ENCODE results near the gene MAMDC2.

The MAMDC2 gene

GRCh38 chr9:70123695-70124094 lies 80.0 kb downstream of the MAMDC2 start:
- no peak for DNase-seq
- H2AFZ ChIP-seq (ENCODE audit: low read length) = no peak overlapping the region
- no peaks in the 10 kb centered on the region for H4K20me1 ChIP-seq (ENCODE audit: insufficient read depth, low read length)
- H3F3A ChIP-seq (ENCODE audit: insufficient read depth, low read length) = no peaks in the 10 kb centered on the region
- TF ChIP-seq EZH2phosphoT487 (IDR thresholded peaks at IDR 0.05; ENCODE audit: low read length) (no peak), EZH2 (optimal IDR thresholded peaks at IDR 0.05; ENCODE audit: low read depth, low read length) (no peak)
- TF ChIP-seq, protein P1, sequence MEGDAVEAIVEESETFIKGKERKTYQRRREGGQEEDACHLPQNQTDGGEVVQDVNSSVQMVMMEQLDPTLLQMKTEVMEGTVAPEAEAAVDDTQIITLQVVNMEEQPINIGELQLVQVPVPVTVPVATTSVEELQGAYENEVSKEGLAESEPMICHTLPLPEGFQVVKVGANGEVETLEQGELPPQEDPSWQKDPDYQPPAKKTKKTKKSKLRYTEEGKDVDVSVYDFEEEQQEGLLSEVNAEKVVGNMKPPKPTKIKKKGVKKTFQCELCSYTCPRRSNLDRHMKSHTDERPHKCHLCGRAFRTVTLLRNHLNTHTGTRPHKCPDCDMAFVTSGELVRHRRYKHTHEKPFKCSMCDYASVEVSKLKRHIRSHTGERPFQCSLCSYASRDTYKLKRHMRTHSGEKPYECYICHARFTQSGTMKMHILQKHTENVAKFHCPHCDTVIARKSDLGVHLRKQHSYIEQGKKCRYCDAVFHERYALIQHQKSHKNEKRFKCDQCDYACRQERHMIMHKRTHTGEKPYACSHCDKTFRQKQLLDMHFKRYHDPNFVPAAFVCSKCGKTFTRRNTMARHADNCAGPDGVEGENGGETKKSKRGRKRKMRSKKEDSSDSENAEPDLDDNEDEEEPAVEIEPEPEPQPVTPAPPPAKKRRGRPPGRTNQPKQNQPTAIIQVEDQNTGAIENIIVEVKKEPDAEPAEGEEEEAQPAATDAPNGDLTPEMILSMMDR (IDR thresholded peaks at IDR 0.05; ENCODE audit: low read length) = no peak
- H3K27ac ChIP-seq (ENCODE audit: low read length) = no peak overlapping the region
- no peak overlapping the region for H3K4me2 ChIP-seq (ENCODE audit: low read depth, low read length)
- H3K9ac ChIP-seq (ENCODE audit: low read length) = no peak overlapping the region
- no peak overlapping the region for H3K4me3 ChIP-seq (ENCODE audit: low read length)
- H3K9me3 ChIP-seq (replicated peaks; ENCODE audit: insufficient read depth, low read length) = no peaks in the 10 kb centered on the region
- no peaks in the 10 kb centered on the region for H3K4me1 ChIP-seq (ENCODE audit: low read length)
- H3K36me3 ChIP-seq (replicated peaks; ENCODE audit: insufficient read depth, low read length) = no peaks in the 10 kb centered on the region
- H3K9me2 ChIP-seq (replicated peaks; ENCODE audit: insufficient read depth, low read length) = no peaks in the 10 kb centered on the region
- H3K27me3 ChIP-seq (replicated peaks; ENCODE audit: insufficient read depth, low read length) = no peaks in the 10 kb centered on the region
- H3K79me2 ChIP-seq (ENCODE audit: low read length) = no peaks in the 10 kb centered on the region

GRCh38 chr9:70125621-70126263 lies 82.1 kb downstream of the MAMDC2 start:
- Histone ChIP-seq H3K9ac (ENCODE audit: low read length) (no peak overlapping the region), H3K79me2 (ENCODE audit: low read length) (no peaks in the 10 kb centered on the region), H3K9me3 (replicated peaks; ENCODE audit: insufficient read depth, low read length) (no peaks in the 10 kb centered on the region), H3K9me2 (replicated peaks; ENCODE audit: insufficient read depth, low read length) (no peaks in the 10 kb centered on the region), H3K27ac (ENCODE audit: low read length) (no peak overlapping the region), H4K20me1 (ENCODE audit: insufficient read depth, low read length) (no peaks in the 10 kb centered on the region), H3K36me3 (replicated peaks; ENCODE audit: insufficient read depth, low read length) (no peaks in the 10 kb centered on the region), H3K27me3 (replicated peaks; ENCODE audit: insufficient read depth, low read length) (no peaks in the 10 kb centered on the region), H3K4me2 (ENCODE audit: low read depth, low read length) (no peak overlapping the region), H3F3A (ENCODE audit: insufficient read depth, low read length) (no peaks in the 10 kb centered on the region), H3K4me3 (ENCODE audit: low read length) (no peak overlapping the region), H2AFZ (ENCODE audit: low read length) (no peak overlapping the region), H3K4me1 (ENCODE audit: low read length) (no peaks in the 10 kb centered on the region)
- DNase-seq = no peak
- TF ChIP-seq EZH2 (optimal IDR thresholded peaks at IDR 0.05; ENCODE audit: low read depth, low read length) = no peak
- TF ChIP-seq, protein P1 (IDR thresholded peaks at IDR 0.05; ENCODE audit: low read length) = no peak
- no peak for TF ChIP-seq EZH2phosphoT487 (IDR thresholded peaks at IDR 0.05; ENCODE audit: low read length)

DNA sequence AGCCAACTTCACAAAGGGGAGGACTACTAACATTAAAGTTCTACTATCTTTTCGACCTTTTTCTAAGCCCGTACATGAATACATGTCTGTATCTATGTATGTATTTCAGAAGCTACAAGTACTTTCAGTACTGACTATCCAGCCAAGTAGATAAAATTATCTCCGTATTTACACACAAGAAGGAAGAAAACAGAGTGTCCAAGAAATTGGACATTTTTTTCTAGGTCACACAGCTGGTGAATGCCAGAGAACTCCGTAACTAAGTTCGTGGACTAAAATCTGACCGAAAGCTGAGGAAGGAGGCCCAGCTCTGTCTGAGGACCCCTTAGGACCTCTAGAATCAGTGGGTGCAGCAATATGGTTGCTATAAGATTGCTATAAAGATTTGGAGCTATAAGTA lies 83.4 kb downstream of the MAMDC2 start:
- H3K27me3 ChIP-seq (replicated peaks; ENCODE audit: insufficient read depth, low read length) = no peaks in the 10 kb centered on the region
- H3K4me3 ChIP-seq (ENCODE audit: low read length) = no peak overlapping the region
- no peaks in the 10 kb centered on the region for H3K9me2 ChIP-seq (replicated peaks; ENCODE audit: insufficient read depth, low read length)
- H3K27ac ChIP-seq (ENCODE audit: low read length) = no peak overlapping the region
- H3K36me3 ChIP-seq (replicated peaks; ENCODE audit: insufficient read depth, low read length) = no peaks in the 10 kb centered on the region
- no peaks in the 10 kb centered on the region for H3F3A ChIP-seq (ENCODE audit: insufficient read depth, low read length)
- no peaks in the 10 kb centered on the region for H3K79me2 ChIP-seq (ENCODE audit: low read length)
- H3K4me1 ChIP-seq (ENCODE audit: low read length) = no peaks in the 10 kb centered on the region
- H4K20me1 ChIP-seq (ENCODE audit: insufficient read depth, low read length) = no peaks in the 10 kb centered on the region
- TF ChIP-seq EZH2phosphoT487 (IDR thresholded peaks at IDR 0.05; ENCODE audit: low read length) (no peak), EZH2 (optimal IDR thresholded peaks at IDR 0.05; ENCODE audit: low read depth, low read length) (no peak)
- TF ChIP-seq, protein P1 (IDR thresholded peaks at IDR 0.05; ENCODE audit: low read length) = no peak
- H3K4me2 ChIP-seq (ENCODE audit: low read depth, low read length) = no peak overlapping the region
- no peak for DNase-seq
- H2AFZ ChIP-seq (ENCODE audit: low read length) = no peak overlapping the region
- no peak overlapping the region for H3K9ac ChIP-seq (ENCODE audit: low read length)
- no peaks in the 10 kb centered on the region for H3K9me3 ChIP-seq (replicated peaks; ENCODE audit: insufficient read depth, low read length)
